ENCODE data around the gene CELSR1.
"Not testable (repeated sequence)": the region's sequence is repeated elsewhere in the genome, so short reads cannot be mapped to it uniquely, and the experiment has no call there.

CELSR1 gene

DNA sequence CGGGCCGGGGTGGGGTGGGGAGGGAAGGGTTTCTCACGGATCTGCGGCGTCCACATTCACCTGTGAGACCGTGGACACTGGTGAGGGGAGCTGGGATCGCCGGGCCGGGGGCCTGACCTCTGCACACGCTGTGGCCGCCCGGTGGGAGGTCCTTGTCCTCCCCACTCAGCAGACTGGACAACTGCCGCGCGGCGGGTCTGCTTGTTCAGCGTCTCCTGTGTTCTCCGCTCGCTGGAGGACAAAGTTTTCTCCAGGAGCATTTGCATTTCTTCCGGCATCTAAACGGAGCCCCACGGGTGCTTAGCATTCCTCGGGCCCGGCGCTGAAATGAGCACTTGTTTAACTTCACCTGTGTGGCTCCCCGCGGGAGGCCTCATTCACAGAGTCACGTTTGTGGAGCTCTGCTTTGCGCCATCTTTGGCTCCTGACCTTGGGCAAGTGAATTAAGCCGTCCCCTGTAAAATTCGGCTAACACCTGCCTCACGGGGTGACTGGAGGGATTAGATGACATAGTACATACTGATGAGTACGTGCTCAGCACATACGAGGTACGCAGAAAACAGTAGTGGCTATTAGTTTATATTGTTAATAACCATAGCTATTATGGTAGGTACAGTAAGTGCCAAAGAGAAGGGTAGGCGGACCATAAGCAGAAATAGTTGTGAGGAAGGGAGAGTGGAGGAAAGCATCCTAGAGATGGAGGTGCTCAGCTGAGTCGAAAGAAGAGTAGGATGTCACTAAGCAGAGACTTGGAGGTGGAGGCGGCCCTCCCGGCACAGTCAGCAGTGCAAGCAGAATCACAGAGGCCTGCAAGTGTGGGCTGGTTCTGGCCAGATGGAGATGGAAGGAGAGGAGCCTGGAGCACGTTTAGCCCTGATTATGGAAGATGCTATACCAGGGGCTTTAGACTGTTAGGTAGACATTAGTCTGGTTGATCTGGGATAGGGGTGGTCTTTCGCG lies 201.0 kb downstream of the CELSR1 start:
- DNase-seq (ENCODE audit: low read depth in 1 of 2, low spot score in 1 of 2) = no peak

DNA sequence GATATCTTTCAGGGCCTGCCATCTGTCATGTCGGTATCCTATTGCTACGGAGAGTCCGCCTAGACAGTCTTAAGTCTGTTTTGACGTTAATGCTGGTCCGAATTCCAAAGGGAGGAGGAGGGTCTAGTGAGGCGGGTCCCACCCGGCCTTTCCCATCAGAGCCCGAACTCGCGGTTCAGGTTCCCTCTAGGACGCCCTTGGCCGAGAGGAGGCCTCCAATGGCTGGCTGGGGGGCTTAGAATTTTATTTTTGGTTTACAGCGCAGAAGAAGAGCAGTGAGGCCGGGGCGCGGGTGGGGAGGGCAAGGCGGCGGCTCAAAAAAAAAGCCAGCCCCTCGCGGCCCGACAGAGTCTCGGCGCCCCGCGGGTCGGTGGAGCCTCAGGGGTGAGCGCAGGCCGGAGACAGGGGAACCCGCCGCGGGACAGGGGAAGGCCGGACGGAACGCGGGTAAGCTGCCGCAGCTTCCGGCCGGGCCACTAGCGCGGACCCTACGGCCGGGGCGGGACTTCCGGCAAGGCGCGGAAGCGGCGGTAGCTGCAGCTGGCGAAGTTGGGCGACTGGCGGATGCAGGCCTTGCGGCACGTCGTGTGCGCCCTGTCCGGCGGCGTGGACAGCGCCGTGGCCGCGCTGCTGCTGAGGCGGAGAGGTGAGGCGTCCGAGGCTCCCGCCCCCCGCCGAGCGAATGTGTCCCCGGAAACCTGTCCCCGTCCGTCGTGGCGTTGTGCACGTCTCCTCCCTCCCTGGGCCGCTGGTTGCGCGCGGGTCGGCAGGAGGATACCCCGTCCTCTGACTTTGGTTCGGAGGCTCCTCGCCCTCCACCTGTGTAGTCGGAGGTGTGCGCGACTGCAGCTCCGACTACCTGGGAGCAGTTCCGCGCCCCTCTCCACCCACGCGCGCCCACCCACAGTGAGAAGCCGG lies 202.0 kb downstream of the CELSR1 start, which contains the start of gene TRMU:
Gene TRMU, plus strand, starts transcription at position 514 of the 918 bp plus-strand sequence. Its CDS starts 51 bp downstream, at position 565.
- peak; percentile 50 to 60 for DNase-seq (ENCODE audit: low read depth in 1 of 2, low spot score in 1 of 2)

GRCh38 chr22:46331496-46331895 lies 205.9 kb downstream of the CELSR1 start:
- no peak for DNase-seq (ENCODE audit: low read depth in 1 of 2, low spot score in 1 of 2)

DNA sequence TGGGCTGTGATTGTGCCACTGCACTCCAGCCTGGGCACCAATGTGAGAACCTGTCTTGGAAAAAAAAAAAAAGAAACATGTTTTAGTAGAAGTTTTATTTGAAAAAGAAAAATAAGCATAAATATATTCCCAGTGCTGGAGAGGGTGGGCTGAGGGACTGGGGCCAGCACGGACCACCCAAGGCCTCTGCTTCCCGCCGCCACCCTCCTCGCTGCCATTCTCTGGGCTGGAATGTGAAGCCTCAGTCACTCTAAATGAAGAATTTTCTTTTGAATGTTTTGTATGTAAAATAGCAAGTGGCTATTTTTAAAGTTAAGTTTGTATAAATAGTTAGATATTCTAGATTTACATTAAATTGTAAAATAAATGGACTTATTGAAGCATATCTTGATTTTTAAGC lies 207.0 kb downstream of the CELSR1 start:
- no peak for DNase-seq (ENCODE audit: low read depth in 1 of 2, low spot score in 1 of 2)

GRCh38 chr22:46329616-46330015 lies 207.8 kb downstream of the CELSR1 start:
- no peak for DNase-seq (ENCODE audit: low read depth in 1 of 2, low spot score in 1 of 2)

DNA sequence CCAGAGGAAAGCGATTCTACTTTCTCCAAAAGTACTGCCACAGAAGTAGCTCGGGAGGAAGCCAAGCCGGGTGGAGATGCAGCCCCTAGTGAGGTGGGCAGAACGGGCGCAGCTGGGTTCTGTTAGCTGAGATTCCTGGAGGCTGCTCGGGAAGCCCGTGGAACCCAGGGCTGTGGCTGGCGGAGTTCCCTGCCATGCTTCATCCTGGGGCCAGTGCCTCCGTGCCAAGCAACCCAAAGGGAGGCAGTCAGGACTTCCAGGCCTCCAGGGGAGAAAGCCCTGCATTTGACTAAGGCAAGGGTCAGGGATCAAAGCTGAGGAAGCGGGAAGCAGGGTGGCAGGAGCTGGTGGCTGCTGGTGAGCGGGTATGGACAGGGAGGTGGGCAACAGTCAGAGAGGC lies 208.6 kb downstream of the CELSR1 start:
- no peak for DNase-seq (ENCODE audit: low read depth in 1 of 2, low spot score in 1 of 2)

DNA sequence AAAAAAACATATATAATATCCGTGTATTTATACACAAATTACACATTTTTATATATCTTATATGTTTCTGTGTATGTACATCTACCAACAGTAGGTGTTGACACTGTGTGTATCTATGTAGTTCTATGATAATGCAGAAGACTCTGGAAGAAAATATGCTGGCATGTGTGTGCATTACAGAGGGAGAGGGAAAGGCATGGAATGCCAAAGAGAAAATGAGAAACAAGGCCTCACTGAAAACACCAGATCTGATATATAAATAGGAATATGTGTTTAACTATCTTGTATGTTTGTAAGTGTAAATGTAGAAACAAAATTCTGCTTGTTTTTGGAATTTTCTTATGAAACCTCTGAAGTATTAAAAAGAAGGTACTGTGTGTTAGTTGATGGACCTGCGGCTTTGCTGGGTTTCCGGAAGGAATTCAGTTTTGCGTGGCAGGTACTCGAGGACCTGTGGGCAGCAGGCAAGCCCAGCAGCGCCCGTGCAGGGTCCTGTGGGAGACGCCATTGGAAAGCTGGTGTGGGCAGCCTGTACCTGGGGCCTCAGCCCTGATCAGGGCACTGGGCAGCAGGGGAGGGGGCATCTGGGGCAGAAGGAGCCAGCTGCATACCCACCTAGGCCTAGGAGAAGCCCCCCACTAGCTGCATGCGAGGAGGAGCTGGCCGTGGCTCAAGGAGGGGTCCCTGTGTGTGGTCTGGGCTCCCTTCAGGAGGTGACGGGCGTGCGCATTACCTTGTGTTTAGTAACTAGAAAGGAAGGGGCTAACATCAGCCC lies 209.5 kb downstream of the CELSR1 start:
- no peak for DNase-seq (ENCODE audit: low read depth in 1 of 2, low spot score in 1 of 2)

DNA sequence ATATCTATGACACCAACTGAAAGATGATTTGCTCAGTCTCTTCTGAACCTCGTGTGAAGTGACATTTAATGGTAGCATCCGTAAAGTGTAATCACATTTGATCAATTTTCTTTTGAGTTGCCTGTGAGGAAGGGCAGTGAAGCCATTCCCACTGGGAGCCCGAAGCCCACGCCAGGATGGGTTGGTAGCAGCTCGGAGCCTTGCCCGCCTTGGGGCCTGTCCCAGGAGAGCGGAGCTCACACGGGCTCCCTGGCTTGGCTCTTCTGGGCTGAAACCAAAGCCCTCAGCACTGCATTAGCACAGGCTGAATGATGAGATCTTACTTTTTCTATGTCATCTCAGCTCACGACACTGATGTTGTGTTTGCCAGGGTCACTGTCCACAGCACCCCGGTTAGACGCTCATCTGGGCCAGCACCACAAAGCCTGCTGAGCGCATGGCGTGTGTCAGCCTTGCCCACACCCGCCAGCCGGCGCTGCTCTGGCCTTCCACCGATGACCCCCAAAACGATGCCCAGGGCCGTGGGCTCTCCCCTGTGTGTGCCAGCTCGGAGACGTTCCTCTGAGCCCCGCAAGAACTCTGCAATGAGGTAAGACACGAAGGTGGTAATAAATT lies 211.2 kb downstream of the CELSR1 start:
- no peak for DNase-seq (ENCODE audit: low read depth in 1 of 2, low spot score in 1 of 2)

GRCh38 chr22:46323162-46323561 lies 214.3 kb downstream of the CELSR1 start:
- DNase-seq (ENCODE audit: low read depth in 1 of 2, low spot score in 1 of 2) = no peak

GRCh38 chr22:46322711-46323110 lies 214.7 kb downstream of the CELSR1 start:
- DNase-seq (ENCODE audit: low read depth in 1 of 2, low spot score in 1 of 2) = no peak

DNA sequence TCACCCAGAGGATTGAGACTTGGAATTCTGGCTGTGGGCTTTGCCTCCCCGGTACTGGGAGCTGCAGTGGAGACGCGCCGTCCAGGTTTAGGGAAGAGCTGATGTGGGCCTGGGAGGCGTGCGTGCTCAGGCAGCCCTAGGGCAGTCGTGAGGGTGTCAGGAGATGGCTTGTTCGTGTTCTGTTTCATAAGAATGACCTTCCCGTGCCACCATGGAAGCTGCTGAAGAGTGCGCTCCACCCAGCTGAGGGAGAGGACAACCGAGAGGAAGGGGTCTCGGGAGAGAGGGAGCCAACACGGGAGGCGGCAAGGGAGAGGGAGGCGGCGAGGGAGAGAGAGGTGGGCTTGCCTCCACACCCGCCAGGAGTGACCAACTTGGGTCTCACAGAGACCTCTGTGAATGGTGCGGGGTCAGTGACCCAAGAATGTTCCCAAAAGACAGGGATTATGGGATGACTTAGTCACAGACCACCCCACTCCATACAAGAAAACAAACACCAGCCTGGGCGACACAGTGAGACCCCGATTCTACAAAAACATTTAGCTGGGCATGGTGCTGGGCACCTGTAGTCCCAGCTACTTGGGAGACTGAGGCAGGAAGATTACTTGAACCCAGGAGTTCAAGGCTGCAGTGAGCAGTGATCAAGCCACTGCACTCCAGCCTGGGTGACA lies 216.6 kb downstream of the CELSR1 start:
- DNase-seq (ENCODE audit: low read depth in 1 of 2, low spot score in 1 of 2) = no peak

DNA sequence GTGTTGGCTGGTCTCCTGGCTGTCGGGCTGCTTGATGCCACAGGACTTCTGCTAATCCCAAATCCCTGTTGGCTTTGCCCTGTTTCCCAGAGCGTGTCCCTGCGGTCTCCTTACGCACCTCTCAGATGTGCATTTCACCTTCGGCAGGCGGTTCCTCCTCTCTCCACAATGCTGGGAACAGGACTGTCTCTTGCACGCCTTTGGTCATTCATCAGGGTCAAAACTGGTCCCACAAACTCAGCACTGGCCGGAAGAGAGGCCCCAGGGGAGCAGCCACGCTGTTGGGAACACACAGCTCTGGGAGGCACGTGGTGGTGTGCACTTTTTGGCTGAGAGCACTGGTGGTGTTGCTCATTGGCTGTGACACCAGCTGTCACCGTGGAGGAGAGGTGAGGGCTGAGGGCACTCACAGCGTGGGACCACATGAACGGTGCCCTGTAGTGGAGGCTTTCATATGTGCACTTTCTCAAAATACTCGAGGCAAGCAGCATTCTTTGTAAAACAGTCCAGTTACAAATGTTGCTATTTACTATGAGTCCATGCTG lies 217.2 kb downstream of the CELSR1 start:
- DNase-seq (ENCODE audit: low read depth in 1 of 2, low spot score in 1 of 2) = no peak

DNA sequence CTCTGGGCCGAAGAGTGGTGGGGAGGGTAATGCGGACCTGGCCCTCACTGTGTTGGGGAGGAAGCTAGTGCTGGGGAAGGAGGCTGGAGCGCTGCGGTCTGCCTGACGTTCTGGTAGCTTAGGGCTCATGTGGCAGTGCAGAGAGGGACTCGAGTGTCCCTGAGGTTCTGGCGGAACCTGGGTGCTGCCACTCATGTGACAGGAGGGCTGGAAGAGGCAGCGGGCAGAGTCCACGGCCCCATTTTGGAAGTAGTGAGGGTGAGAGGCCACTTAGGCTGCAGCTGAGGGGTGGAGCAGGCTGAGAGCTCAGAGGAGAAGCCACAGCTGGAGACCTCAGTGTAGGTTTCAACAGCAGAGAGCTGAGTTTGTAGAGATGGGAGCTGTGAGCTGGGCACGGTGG lies 218.1 kb downstream of the CELSR1 start:
- DNase-seq (ENCODE audit: low read depth in 1 of 2, low spot score in 1 of 2) = no peak

- DNase-seq (ENCODE audit: low read depth in 1 of 2, low spot score in 1 of 2) = no peak
Measured at GRCh38 chr22:46318576-46318975, 218.8 kb downstream of the CELSR1 start.

- DNase-seq (ENCODE audit: low read depth in 1 of 2, low spot score in 1 of 2) = no peak
Measured at GRCh38 chr22:46317646-46318045, 219.8 kb downstream of the CELSR1 start.

DNA sequence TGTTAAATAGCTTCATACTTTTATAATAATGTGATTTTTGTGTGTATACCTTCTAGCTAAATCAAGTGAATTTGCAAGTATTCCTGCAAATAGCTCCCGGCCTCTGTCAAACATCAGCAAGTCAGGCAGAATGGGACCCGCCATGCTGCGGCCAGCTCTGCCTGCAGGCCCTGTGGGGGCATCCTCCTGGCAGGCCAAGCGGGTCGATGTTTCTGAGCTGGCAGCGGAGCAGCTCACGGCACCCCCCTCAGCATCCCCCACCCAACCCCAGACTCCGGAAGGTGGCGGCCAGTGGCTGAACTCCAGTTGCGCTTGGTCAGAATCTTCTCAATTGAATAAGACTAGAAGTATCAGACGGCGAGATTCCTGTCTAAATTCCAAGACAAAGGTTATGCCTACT lies 221.4 kb downstream of the CELSR1 start:
- no peak for DNase-seq (ENCODE audit: low read depth in 1 of 2, low spot score in 1 of 2)

- DNase-seq (ENCODE audit: low read depth in 1 of 2, low spot score in 1 of 2) = not testable (repeated sequence)
Measured at GRCh38 chr22:46312848-46313247, 224.6 kb downstream of the CELSR1 start.

GRCh38 chr22:46312056-46312455 lies 225.4 kb downstream of the CELSR1 start:
- no peak for DNase-seq (ENCODE audit: low read depth in 1 of 2, low spot score in 1 of 2)
